Peyer's patch (tissue), 4 donors: ENCODE results near the gene VSTM5. TPM values are rescaled to one million over a fixed set of nuclear protein-coding genes. Genes with fewer than 3 reads are reported as not detected.

Experiments
- DNase-seq, 3 donors: peaks; one replicate each; pipeline ENCODE4 v3.0.0-alpha.2; 2017 to 2019
- H3K27ac ChIP-seq, 4 donors: fragments of 200-600 bp; sonication (generic); one replicate each; pipeline ENCODE4 v1.5.1; 2016 to 2019
- H3K27me3 ChIP-seq, 2 donors: fragments of 200-600 bp; sonication (generic); one replicate each; pipeline ENCODE4 v1.5.1; 2019
- H3K36me3 ChIP-seq, 3 donors: fragments of 200-600 bp; sonication (generic); one replicate each; pipeline ENCODE4 v1.5.1; 2016 to 2019
- H3K4me1 ChIP-seq, 4 donors: fragments of 200-600 bp; sonication (generic); one replicate each; pipeline ENCODE4 v1.5.1; 2016 to 2019
- H3K4me3 ChIP-seq, 4 donors: fragments of 200-600 bp; sonication (generic); 1 replicate in 3 of 4; 2 replicates in 1 of 4; pipeline ENCODE4 v1.5.1; 2016 to 2019; ENCODE audit warnings: mild to moderate bottlenecking in 1 of 4
- H3K9me3 ChIP-seq, 4 donors: fragments of 200-600 bp; sonication (generic); one replicate each; pipeline ENCODE4 v1.5.1; 2016 to 2019; ENCODE audit warnings: mild to moderate bottlenecking in 1 of 4
- POLR2A ChIP-seq, 2 donors: fragments of 450-650 bp; IDR thresholded peaks; one replicate each; pipeline ENCODE4 v1.5.1; 2017; ENCODE audit warnings: antibody characterized with exemption in 2 of 2, mild to moderate bottlenecking in 2 of 2, moderate library complexity in 2 of 2
- total RNA-seq, 4 donors: library from RNA; depleted of rRNA; stranded (reverse); fragments of >200 nt; gene quantifications; one replicate each; pipeline ENCODE4 v1.1.0, GENCODE V29; 2016
- TF ChIP-seq, protein P1 (sequence below), 6 experiments: fragments of 450-650 bp in 4 of 6; fragments of 200-600 bp in 2 of 6; sonication (generic) in 1 of 6; IDR thresholded peaks; one replicate each; pipeline ENCODE4 v1.5.1; 2017 to 2019; ENCODE audit warnings: antibody characterized with exemption in 6 of 6, mild to moderate bottlenecking in 3 of 6, moderate library complexity in 1 of 6

Gene VSTM5
- total RNA-seq, 4 donors from 2014 or later: 1.1 to 2.2 (median 1.5) TPM

DNA sequence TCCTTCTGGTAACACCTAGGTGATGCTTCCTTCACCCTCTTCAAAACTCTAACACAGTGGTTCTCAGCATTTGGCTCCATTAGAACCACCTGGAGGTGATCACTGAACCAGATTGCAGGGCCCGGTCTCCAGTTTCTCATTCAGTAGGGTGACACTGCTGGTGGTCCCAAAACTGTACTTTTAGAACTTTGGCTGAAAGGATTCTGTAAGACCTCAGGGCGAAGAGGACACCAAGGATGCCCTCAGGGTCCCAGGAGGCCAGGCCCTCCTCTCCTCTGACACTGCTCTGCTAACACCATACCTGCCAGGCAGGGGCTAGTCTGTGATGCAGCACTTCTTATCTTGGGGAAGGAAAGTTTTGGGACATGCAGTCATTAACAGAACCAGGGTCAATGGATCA lies 9.0 kb downstream of the VSTM5 start:
- no peaks in the 10 kb centered on the region for H3K27me3 ChIP-seq
- TF ChIP-seq, protein P1, sequence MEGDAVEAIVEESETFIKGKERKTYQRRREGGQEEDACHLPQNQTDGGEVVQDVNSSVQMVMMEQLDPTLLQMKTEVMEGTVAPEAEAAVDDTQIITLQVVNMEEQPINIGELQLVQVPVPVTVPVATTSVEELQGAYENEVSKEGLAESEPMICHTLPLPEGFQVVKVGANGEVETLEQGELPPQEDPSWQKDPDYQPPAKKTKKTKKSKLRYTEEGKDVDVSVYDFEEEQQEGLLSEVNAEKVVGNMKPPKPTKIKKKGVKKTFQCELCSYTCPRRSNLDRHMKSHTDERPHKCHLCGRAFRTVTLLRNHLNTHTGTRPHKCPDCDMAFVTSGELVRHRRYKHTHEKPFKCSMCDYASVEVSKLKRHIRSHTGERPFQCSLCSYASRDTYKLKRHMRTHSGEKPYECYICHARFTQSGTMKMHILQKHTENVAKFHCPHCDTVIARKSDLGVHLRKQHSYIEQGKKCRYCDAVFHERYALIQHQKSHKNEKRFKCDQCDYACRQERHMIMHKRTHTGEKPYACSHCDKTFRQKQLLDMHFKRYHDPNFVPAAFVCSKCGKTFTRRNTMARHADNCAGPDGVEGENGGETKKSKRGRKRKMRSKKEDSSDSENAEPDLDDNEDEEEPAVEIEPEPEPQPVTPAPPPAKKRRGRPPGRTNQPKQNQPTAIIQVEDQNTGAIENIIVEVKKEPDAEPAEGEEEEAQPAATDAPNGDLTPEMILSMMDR (IDR thresholded peaks at IDR 0.05): no peak
- TF ChIP-seq POLR2A (IDR thresholded peaks at IDR 0.05): no peak
- no peaks in the 10 kb centered on the region for H3K9me3 ChIP-seq
- H3K4me3 ChIP-seq: no peak overlapping the region
- no peak for DNase-seq
- no peak overlapping the region for H3K27ac ChIP-seq
- peaks cover 0 to 18% (median 0%) of the 10 kb centered on the region in 4 donors for H3K4me1 ChIP-seq
- no peaks in the 10 kb centered on the region for H3K36me3 ChIP-seq

DNA sequence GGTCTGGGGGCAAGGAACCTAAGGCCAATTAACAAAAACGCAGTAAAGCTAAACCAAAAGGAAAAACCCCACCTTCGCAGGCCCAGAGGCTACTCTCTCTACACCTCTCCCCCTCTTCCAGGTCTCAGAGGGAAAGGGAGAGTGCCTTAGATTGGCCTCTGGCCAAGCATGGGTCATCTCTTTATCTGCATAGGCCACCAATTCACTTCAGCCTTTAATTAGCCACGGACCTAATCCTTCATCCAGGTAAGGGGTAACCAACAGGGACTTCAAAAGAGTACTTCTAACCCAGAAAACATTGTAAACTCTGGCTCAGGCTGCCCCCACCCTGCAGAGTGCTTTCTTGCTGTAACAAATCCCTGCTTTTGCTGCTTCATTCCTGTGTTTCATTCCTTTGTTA lies 9.4 kb downstream of the VSTM5 start:
- DNase-seq: no peak

DNA sequence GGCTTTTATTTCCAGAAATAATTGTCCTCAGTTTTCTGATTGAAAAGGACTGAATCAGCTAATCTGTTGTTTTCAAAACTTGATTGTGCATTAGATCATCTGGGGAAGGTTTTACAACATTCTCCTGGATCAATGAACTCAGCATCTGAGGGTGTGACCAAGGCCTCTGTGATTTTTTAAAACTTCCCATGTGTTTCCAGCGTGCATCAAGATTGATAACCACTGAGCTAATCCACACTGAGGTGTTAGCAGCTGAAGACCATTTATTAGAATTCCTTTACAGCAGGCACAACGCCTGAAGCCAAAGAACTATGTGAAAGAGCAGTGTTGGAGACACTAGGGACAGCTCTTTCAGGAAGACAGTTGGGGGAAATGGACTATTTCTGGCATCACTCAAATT lies 10.2 kb downstream of the VSTM5 start:
- Histone ChIP-seq H3K4me1 (peaks cover 0 to 18% (median 0%) of the 10 kb centered on the region in 4 donors), H3K4me3 (no peak overlapping the region), H3K36me3 (no peaks in the 10 kb centered on the region), H3K27ac (peak overlapping the region in 1 of 4 donors; percentile 33), H3K27me3 (no peaks in the 10 kb centered on the region), H3K9me3 (no peaks in the 10 kb centered on the region)
- no peak for DNase-seq
- TF ChIP-seq, protein P1 (IDR thresholded peaks at IDR 0.05): no peak
- TF ChIP-seq POLR2A (IDR thresholded peaks at IDR 0.05): no peak

More for the DNA sequence above, 9.4 kb downstream of the VSTM5 start:
- H3K4me3 ChIP-seq: no peak overlapping the region
- TF ChIP-seq, protein P1 (IDR thresholded peaks at IDR 0.05): no peak
- no peak for TF ChIP-seq POLR2A (IDR thresholded peaks at IDR 0.05)
- no peaks in the 10 kb centered on the region for H3K27me3 ChIP-seq
- no peak overlapping the region for H3K27ac ChIP-seq
- H3K4me1 ChIP-seq: peaks cover 0 to 18% (median 0%) of the 10 kb centered on the region in 4 donors
- no peaks in the 10 kb centered on the region for H3K9me3 ChIP-seq
- no peaks in the 10 kb centered on the region for H3K36me3 ChIP-seq

DNA sequence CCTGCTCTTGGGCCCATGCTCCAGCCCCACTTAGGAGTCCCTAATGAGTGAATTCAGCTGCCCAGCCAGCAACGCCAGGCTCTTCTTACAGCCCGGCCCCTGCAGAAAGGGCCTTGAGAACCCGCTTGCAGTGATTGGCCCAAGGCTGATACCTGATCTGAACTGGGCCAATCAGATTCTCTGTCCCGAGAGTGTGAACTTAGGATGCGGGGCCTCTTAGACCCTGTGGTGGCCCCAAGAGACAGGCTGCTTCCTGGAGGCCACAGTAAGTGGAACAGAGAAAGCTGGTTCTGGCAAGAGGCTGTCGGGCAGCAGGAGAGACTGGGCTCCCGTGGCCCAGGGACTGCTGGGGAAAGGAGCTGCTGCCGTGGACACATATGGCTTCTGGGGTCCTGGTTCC lies 11.5 kb downstream of the VSTM5 start:
- no peak for TF ChIP-seq POLR2A (IDR thresholded peaks at IDR 0.05)
- TF ChIP-seq, protein P1 (IDR thresholded peaks at IDR 0.05): no peak
- no peak for DNase-seq
- Histone ChIP-seq H3K27me3 (no peaks in the 10 kb centered on the region), H3K9me3 (no peaks in the 10 kb centered on the region), H3K4me3 (no peak overlapping the region), H3K27ac (no peak overlapping the region), H3K36me3 (no peaks in the 10 kb centered on the region), H3K4me1 (peaks cover 0 to 14% (median 0%) of the 10 kb centered on the region in 4 donors)

DNA sequence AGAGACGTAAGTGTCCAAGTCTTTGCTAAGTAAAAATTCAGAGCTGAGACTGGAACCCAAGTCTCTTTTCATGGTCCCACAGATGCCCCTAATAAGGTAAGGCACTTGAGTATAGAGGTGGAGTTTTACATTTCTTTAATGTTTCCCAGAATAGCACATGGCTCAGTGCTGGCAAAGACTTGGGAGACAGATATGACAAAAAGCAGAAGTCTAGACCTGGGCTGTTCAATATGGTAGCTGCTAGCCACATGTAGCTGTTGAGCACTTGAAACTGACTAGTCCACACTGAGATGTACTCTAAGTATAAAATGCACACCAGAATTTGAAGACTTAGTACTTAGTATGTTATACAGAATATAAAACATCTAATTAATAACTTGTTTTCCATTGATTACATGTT lies 17.6 kb downstream of the VSTM5 start:
- no peak overlapping the region for H3K27ac ChIP-seq
- H3K4me3 ChIP-seq: no peak overlapping the region
- H3K36me3 ChIP-seq: no peaks in the 10 kb centered on the region
- DNase-seq: no peak
- H3K9me3 ChIP-seq: no peaks in the 10 kb centered on the region
- peaks cover 0 to 6% (median 0%) of the 10 kb centered on the region in 4 donors for H3K4me1 ChIP-seq
- no peak for TF ChIP-seq POLR2A (IDR thresholded peaks at IDR 0.05)
- TF ChIP-seq, protein P1 (IDR thresholded peaks at IDR 0.05): no peak
- no peaks in the 10 kb centered on the region for H3K27me3 ChIP-seq
